ENCODE measurements around the gene HCN2.

DNA sequence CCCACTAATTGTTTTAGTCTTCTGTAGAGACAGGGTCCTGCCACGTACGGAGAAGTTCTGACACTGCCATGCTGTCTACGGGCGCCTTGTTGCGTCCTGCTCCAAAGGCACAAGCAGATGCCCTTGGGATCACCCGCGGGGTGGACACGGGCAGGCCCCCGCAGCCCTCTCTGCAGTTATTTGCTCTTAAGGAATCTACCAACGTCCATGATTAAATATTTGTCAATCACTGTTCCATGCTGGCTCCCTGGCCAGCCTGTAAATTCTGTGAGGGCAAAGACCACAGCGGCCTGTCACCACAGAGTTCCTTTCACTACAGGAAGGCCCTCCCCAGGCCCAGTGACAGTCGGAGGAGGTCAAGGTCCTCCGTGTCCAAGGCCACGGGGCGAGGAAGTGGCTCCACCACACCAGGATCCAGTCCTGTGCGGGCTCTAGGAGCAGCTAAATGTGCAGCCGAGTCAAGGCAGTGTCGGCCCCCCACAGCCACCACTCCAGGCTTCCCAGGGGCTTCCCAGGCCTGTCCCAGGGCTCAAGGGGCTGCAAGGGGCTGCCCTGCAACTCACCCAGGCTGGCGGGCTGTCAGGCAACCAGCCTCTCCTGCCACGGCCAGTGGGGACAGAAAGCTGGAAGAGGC, 71.2 kb downstream of the HCN2 start:
- TF ChIP-seq CTCF (IDR thresholded peaks at IDR 0.05) (no peak), POLR2A (IDR thresholded peaks at IDR 0.05) (no peak)
